Progenitor cell of endocrine pancreas (in vitro differentiated cells): Measurements from ENCODE around the gene MAGI1. TPM values are rescaled to one million over a fixed set of nuclear protein-coding genes. Genes with fewer than 3 reads are reported as not detected.
A peak's percentile ranks its signal among the peaks of the same experiment; 100 is the strongest.

Experiments used
- DNase-seq: peaks from one replicate; pipeline ENCODE4 v3.0.0; 2021; ENCODE audit warnings: low spot score; ENCODE audit not compliant: unreplicated experiment
- H3K27ac Mint-ChIP-seq: 2 replicates; pipeline ENCODE4 v1.8.0; 2021; ENCODE audit warnings: mild to moderate bottlenecking, moderate library complexity, mixed read lengths
- H3K27me3 Mint-ChIP-seq: 2 replicates; pipeline ENCODE4 v1.8.0; 2021; ENCODE audit warnings: mixed read lengths
- H3K36me3 Mint-ChIP-seq: 2 replicates; pipeline ENCODE4 v1.8.0; 2022; ENCODE audit warnings: mixed read lengths; ENCODE audit not compliant: insufficient read depth
- H3K4me1 Mint-ChIP-seq: 2 replicates; pipeline ENCODE4 v1.8.0; 2021; ENCODE audit warnings: low read depth, mixed read lengths
- H3K4me3 Mint-ChIP-seq: 2 replicates; pipeline ENCODE4 v1.8.0; 2021; ENCODE audit warnings: low read depth, mild to moderate bottlenecking, moderate library complexity, mixed read lengths
- H3K9me3 Mint-ChIP-seq: 2 replicates; pipeline ENCODE4 v1.8.0; 2021; ENCODE audit warnings: low read depth, mixed read lengths
- total RNA-seq: library from RNA; stranded (reverse); gene quantifications from 2 replicates; pipeline ENCODE4 v1.2.1, GENCODE V29; 2021
- TF ChIP-seq, protein P1 (sequence below): fragments of 200-600 bp; sonication (generic); IDR thresholded peaks from one replicate; pipeline ENCODE4 v1.5.0; 2021; ENCODE audit warnings: antibody characterized with exemption, mild to moderate bottlenecking; ENCODE audit not compliant: unreplicated experiment

MAGI1 gene
- total RNA-seq, 1 donor from 2014 or later = 142 TPM

DNA sequence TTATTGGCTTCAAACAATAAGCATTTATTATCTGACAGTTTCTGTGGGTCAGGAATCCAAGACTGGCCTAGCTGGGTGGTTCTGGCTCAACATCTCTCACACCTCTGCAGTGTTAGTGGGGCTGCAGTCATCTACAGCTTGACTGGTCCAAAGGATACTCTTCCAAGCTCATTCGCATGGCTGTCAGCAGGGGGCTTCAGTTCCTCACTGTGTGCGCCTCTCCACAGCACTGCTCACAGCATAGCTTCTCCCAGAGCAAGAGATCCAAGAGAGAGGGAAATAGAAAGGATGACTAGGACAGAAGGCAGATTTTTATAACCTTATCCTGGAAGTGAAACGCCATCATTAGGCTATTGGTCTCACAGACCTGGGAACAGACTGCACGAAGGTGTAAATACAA is 64.2 kb downstream of the MAGI1 start:
- no peak for DNase-seq
- no peaks in the 10 kb centered on the region for H3K27me3 Mint-ChIP-seq

DNA sequence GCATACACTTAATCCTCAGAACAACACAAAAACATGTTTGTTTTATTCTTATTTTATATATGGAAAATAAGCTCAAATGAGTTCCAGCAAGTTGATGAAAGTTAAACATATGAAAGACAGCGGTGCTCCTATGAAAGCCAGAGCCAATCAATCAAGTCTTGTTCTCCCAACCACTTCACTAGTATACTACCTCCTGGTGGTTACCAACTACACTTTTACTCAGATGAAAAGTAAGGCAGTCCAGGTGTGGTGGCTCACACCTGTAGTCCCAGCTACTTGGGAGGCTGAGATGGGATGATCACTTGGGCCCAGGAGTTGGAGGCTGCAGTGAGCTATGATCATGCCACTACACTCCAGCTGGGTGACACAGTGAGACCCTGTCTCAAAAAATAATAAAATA is 66.0 kb downstream of the MAGI1 start:
- Mint-ChIP-seq H3K27ac (no peak overlapping the region), H3K36me3 (peaks cover 17% of the 10 kb centered on the region), H3K27me3 (no peaks in the 10 kb centered on the region), H3K4me3 (no peak overlapping the region), H3K4me1 (peaks cover 12% of the 10 kb centered on the region), H3K9me3 (no peaks in the 10 kb centered on the region)
- no peak for DNase-seq
- TF ChIP-seq, protein P1, sequence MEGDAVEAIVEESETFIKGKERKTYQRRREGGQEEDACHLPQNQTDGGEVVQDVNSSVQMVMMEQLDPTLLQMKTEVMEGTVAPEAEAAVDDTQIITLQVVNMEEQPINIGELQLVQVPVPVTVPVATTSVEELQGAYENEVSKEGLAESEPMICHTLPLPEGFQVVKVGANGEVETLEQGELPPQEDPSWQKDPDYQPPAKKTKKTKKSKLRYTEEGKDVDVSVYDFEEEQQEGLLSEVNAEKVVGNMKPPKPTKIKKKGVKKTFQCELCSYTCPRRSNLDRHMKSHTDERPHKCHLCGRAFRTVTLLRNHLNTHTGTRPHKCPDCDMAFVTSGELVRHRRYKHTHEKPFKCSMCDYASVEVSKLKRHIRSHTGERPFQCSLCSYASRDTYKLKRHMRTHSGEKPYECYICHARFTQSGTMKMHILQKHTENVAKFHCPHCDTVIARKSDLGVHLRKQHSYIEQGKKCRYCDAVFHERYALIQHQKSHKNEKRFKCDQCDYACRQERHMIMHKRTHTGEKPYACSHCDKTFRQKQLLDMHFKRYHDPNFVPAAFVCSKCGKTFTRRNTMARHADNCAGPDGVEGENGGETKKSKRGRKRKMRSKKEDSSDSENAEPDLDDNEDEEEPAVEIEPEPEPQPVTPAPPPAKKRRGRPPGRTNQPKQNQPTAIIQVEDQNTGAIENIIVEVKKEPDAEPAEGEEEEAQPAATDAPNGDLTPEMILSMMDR = peak; percentile 14

More for the DNA sequence above, 64.2 kb downstream of the MAGI1 start:
- Mint-ChIP-seq H3K36me3 (peaks cover 17% of the 10 kb centered on the region), H3K9me3 (no peaks in the 10 kb centered on the region), H3K4me3 (no peak overlapping the region), H3K4me1 (peaks cover 15% of the 10 kb centered on the region), H3K27ac (no peak overlapping the region)
- TF ChIP-seq, protein P1 = no peak

DNA sequence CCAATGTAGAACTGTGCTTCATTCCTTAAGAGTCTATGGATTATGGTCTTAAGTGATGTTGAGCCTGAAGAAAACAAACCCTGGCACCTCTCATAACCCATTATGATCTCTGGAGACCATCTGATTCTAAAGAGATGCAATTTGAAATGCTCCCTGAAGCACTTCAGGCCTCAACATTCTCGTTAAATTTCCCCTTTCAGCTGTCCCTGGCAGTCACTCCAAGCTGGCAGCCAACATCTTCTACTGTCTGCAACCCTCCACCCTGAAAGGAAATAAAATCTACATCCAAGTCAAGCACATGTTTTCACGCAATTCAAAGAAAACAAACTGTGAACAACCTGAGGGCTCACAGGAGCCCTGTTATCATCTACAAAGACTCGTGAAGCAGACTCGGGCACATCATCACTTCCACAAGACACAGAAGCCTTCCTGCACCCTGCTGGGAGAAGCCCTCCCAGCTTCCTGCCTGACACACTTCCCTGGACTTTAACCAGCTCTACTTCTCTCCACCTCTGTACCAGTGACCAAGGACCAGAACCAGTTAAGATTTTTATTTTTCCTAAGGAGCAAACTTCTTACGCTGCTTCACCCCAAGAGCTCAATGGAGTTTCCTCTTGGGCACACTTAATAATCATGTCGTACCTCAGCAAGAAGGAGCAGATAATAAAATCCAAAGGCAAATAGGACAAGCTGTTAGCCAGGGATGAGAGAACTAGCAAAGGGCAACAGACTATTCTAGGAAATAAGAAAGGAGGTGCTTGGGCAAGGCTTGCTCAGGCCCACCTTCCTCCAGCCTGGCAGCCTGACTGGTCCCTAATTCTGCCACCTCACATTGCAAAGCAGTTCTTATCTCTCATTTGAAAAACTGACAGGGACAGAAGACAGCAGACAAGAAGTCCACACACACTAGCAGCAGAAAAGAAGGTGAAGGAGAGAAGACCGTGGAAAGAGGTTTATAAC is 67.1 kb downstream of the MAGI1 start:
- H3K9me3 Mint-ChIP-seq = no peaks in the 10 kb centered on the region
- peaks cover 13% of the 10 kb centered on the region for H3K36me3 Mint-ChIP-seq
- DNase-seq = no peak
- H3K27me3 Mint-ChIP-seq = no peaks in the 10 kb centered on the region
- no peak overlapping the region for H3K4me3 Mint-ChIP-seq
- TF ChIP-seq, protein P1 = no peak
- H3K4me1 Mint-ChIP-seq = peaks cover 14% of the 10 kb centered on the region
- H3K27ac Mint-ChIP-seq = peak overlapping the region; percentile 6

DNA sequence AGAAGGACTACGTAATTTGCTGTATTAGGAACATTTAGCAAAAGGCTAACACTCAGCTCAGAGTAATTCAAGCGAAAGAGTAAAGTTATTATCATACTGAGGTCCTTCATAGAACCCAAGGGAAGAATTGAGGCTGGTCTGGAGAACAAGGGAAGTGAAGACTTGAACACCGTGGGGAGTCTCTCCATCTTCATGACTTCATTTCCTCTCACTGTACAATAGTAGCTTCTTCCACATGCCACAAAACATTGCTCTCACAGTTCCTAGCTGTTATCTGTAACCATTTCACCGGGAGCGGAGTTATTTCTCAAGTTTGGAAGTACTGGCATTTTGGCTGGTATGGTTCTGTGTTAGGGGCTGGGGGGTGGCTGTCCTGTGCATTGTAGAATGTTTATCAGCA is 69.7 kb downstream of the MAGI1 start:
- H3K36me3 Mint-ChIP-seq = peaks cover 8% of the 10 kb centered on the region
- no peak overlapping the region for H3K4me3 Mint-ChIP-seq
- DNase-seq = no peak
- H3K9me3 Mint-ChIP-seq = peaks cover 3% of the 10 kb centered on the region
- no peaks in the 10 kb centered on the region for H3K27me3 Mint-ChIP-seq
- TF ChIP-seq, protein P1 = no peak
- peaks cover 19% of the 10 kb centered on the region for H3K4me1 Mint-ChIP-seq
- H3K27ac Mint-ChIP-seq = no peak overlapping the region

DNA sequence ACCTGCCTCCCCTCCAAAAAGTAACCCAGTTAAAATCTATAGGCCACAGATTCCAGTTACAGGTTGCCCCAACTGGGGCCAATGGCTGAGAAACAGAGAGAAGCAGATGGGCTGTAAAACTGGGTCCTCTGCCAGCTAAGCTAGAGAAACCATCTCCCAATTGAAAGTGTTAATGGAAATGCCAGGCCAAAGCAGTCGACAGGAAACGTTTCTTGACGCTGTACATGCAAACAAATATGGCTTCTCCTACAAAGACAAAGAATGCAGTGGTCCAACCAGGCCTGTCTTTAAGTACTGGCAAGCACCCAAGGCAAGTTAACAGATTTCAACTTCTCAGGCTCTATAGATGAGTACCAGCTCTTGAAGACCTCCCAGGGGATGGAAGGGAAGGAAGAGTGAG is 71.3 kb downstream of the MAGI1 start:
- peaks cover 21% of the 10 kb centered on the region for H3K4me1 Mint-ChIP-seq
- peaks cover 3% of the 10 kb centered on the region for H3K9me3 Mint-ChIP-seq
- DNase-seq = no peak
- H3K27me3 Mint-ChIP-seq = no peaks in the 10 kb centered on the region
- peaks cover 7% of the 10 kb centered on the region for H3K36me3 Mint-ChIP-seq
- TF ChIP-seq, protein P1 = no peak
- no peak overlapping the region for H3K4me3 Mint-ChIP-seq
- H3K27ac Mint-ChIP-seq = no peak overlapping the region
